ENCODE results near the gene ITLN2.
"Not testable (repeated sequence)": the region's sequence is repeated elsewhere in the genome, so short reads cannot be mapped to it uniquely, and the experiment has no call there.

ITLN2 gene

GRCh38 chr1:160905617-160905989, 49.0 kb downstream of the ITLN2 start:
- no peak for DNase-seq (ENCODE audit: low spot score)

GRCh38 chr1:160904783-160905616, 49.6 kb downstream of the ITLN2 start:
- DNase-seq (ENCODE audit: low spot score) = no peak

GRCh38 chr1:160902251-160902650, 52.4 kb downstream of the ITLN2 start:
- DNase-seq (ENCODE audit: low spot score) = not testable (repeated sequence)

DNA sequence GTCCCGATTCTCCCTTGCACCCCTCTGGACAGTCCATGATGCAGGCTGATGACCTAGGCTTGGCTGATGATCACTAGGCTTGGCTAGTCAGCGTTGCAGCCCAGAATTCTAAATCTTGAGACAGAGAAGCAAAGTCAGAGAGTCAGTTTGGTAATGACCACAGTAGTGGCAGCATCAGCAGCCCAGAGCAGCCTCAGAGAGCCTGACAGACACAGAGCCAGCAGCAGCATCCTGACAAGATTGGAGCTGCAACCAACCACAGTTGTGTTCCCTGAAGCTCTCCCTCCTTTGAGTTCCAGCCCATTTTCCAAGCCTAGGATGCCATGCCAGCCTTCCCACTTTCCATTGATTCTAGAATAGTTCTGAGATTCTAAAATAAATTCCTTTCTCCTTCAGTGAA, 52.8 kb downstream of the ITLN2 start:
- no peak for DNase-seq (ENCODE audit: low spot score)

GRCh38 chr1:160900683-160901082, 53.9 kb downstream of the ITLN2 start:
- not testable (repeated sequence) for DNase-seq (ENCODE audit: low spot score)
